Measurements from ENCODE around the gene SLC12A8. TPM values are rescaled to one million over a fixed set of nuclear protein-coding genes. Genes with fewer than 3 reads are reported as not detected.

SLC12A8 gene
- total and polyA plus RNA-seq, 12 donors: 1.0 to 5.9 (median 1.8) TPM

GRCh38 chr3:125058959-125059358, 153.6 kb downstream of the SLC12A8 start:
- Histone ChIP-seq H3K36me3 (replicated peaks in 1 of 2) (no peaks in the 10 kb centered on the region), H3K27ac (no peak overlapping the region), H3K4me1 (replicated peaks in 1 of 2) (peaks cover 10 to 30% of the 10 kb centered on the region in 2 donors), H3K4me3 (no peak overlapping the region), H3K9me3 (replicated peaks in 1 of 3) (no peaks in the 10 kb centered on the region), H3K27me3 (no peaks in the 10 kb centered on the region)
- intact Hi-C loops (cut with DNase I): no loop called here
- no peak for DNase-seq
- TF ChIP-seq POLR2A (IDR thresholded peaks at IDR 0.05) (no peak), CTCF (IDR thresholded peaks at IDR 0.05) (no peak)
- 87 to 98% (median 94%) methylated on average over 3 of the region's 3 CpGs for WGBS, 4 donors

GRCh38 chr3:125058529-125058928, 154.0 kb downstream of the SLC12A8 start:
- Histone ChIP-seq H3K36me3 (replicated peaks in 1 of 2) (no peaks in the 10 kb centered on the region), H3K9me3 (replicated peaks in 1 of 3) (no peaks in the 10 kb centered on the region), H3K4me3 (no peak overlapping the region), H3K4me1 (replicated peaks in 1 of 2) (peaks cover 10 to 35% of the 10 kb centered on the region in 2 donors), H3K27me3 (no peaks in the 10 kb centered on the region), H3K27ac (no peak overlapping the region)
- DNase-seq: no peak
- intact Hi-C loops (cut with DNase I): no loop called here
- WGBS, 4 donors: 89 to 95% (median 93%) methylated on average over 3 of the region's 3 CpGs
- TF ChIP-seq POLR2A (IDR thresholded peaks at IDR 0.05) (no peak), CTCF (IDR thresholded peaks at IDR 0.05) (no peak)

GRCh38 chr3:125057186-125057850, 155.2 kb downstream of the SLC12A8 start:
- H3K27ac ChIP-seq: peak overlapping the region in 3 of 5 donors; percentile 41 to 86 (median 55)
- peak in 1 of 2 donors; percentile 10 for TF ChIP-seq POLR2A (IDR thresholded peaks at IDR 0.05)
- no peak for TF ChIP-seq CTCF (IDR thresholded peaks at IDR 0.05)
- WGBS, 4 donors: 76 to 81% (median 78%) methylated on average over 3 of the region's 3 CpGs
- no peaks in the 10 kb centered on the region for H3K27me3 ChIP-seq
- peak in 6 of 7 donors; percentile 47 to 62 (median 57) for DNase-seq
- H3K9me3 ChIP-seq (replicated peaks in 1 of 3): no peaks in the 10 kb centered on the region
- intact Hi-C loops (cut with DNase I): no loop called here
- no peak overlapping the region for H3K4me3 ChIP-seq
- peaks cover 10 to 47% of the 10 kb centered on the region in 2 donors for H3K4me1 ChIP-seq (replicated peaks in 1 of 2)
- H3K36me3 ChIP-seq (replicated peaks in 1 of 2): no peaks in the 10 kb centered on the region

- TF ChIP-seq CTCF (IDR thresholded peaks at IDR 0.05) (no peak), POLR2A (IDR thresholded peaks at IDR 0.05) (peak; percentile 70 to 82)
- Histone ChIP-seq H3K4me1 (replicated peaks in 1 of 2) (peaks cover 10 to 49% of the 10 kb centered on the region in 2 donors), H3K36me3 (replicated peaks in 1 of 2) (no peaks in the 10 kb centered on the region), H3K4me3 (peak within 1 kb of the TSS; percentile 35 to 82 (median 52)), H3K9me3 (replicated peaks in 1 of 3) (no peaks in the 10 kb centered on the region), H3K27ac (peak within 1 kb of the TSS; percentile 27 to 98 (median 86)), H3K27me3 (no peaks in the 10 kb centered on the region)
- DNase-seq: peak; percentile 87 to 94 (median 91)
- intact Hi-C loops (cut with DNase I): no loop called here
- 5 to 15% (median 10%) methylated on average over 13 to 67 of the region's 67 CpGs for WGBS, 4 donors
Measured at GRCh38 chr3:125055913-125056745, 156.4 kb downstream of the SLC12A8 start, which contains the start of gene HEG1. Gene HEG1 (minus strand): TSS chr3:125055997. CDS start chr3:125055890, 107 bp downstream.

All from adrenal gland (tissue), 12 donors.